ENCODE results near the gene RALY.
A peak's percentile ranks its signal among the peaks of the same experiment; 100 is the strongest.

Gene RALY

DNA sequence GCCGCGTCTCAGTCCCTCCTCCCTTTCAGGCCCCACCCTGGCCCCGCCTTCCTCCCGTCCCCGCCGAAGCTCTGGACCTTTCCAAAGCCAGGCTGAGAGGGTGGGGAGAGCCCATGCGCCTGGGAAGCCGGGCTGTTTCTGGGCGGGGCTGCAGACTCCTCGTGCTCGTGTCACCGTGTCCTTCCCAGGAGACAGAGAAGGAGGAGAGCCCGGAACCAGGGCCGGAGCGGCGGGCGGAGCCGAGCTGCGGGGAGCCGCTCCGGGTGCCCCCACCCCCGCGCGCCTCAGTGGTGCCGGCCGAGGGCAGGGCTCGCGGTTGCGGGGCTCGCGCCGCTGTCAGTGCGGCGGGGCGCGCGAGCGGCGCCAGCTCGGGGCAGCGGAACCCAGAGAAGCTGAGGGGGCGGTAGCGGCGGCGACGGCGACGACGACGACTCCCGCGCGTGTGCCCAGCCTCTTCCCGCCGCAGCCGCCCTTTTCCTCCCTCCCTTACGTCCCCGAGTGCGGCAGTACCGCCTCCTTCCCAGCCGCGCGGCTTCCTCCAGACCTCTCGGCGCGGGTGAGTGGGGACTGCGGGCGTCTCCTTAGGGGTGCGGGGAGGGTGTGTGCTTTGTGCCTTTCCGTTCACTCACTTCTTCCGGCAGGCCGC is at the start of gene RALY:
RALY (plus strand) TSS at position 336 of the 646 bp plus-strand sequence. CDS start 78,164 bp downstream, outside the sequence.
- peak; percentile 98 for DNase-seq

DNA sequence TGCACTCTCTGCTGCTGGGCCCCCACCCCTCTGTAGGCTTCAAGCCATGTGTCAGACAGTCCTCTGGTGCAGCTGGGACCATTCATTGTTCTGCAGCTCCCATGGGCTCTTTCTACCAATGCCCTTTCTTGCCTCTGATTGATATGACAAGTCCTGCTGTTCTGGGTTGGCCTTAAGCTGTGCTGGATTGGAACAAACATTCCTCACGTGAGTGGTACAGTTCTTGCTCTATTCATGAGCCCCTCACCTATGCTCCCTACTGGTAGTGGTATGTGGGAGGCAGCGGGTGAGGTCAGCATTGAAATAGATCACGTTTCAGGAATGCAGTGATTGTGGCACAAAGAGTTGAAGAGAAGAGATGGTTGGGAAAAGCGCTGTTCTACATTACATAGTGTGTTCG is 48.8 kb upstream of the RALY start:
- no peak for DNase-seq

DNA sequence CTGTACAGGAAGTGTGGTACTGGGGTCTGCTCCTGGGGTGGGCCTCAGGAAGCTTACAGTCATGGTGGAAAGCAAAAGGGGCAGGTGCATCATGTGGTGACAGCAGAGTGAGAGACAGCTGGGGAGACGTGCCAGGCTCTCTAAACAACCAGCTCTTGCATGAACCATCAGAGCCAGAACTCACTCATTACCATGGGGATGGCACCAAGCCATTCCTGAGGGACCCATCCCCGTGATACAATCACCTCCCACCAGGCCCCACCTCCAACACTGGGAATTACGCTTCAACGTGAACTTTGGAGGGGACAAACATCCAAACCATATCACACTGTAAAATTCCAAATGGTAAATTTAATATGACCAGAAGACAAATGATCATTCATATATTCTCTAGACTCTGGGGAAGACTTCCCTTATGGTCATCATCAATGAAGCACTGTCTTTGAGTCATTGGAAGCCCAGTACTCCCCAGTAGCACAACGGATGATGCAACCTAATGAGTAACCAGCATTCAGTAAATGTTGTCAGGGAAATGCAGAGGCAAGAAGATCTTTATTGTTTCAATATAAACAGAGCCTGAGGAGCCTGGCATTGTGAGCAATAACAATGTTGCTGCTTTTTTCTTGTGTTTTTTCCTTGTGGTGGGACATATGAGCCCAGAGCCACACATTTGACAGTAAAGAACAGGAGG is 48.2 kb upstream of the RALY start:
- peak; percentile 67 for DNase-seq

DNA sequence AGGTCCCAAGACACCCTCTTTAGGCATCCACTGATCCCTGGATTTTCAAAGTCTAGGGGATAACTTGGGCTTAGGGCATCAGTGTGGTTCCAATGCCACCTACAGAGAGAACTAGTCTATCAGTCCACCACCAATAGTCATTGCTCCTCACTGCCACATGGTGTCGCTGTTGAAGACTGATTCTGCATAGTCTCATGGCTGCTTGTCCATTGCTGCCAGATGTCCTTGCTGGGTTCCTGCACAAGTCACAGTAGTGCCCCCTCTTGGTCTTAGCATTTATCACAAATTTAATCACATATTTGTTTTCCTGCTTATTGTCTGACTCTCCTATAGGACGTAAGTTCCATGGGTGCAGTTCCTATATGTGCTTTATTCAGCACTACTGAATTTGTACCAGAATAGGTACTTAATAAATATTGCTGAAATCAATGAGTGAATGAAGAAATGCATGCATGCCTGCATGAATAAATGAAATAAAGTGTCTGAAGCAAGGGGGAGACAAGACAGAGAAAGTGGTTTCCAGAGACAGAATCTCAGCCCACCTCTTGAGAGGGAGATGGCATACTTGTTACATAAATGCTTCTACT is 45.9 kb upstream of the RALY start:
- DNase-seq = peak; percentile 63

- peak; percentile 30 for DNase-seq
Measured at GRCh38 chr20:33948480-33948879, 45.2 kb upstream of the RALY start.

DNA sequence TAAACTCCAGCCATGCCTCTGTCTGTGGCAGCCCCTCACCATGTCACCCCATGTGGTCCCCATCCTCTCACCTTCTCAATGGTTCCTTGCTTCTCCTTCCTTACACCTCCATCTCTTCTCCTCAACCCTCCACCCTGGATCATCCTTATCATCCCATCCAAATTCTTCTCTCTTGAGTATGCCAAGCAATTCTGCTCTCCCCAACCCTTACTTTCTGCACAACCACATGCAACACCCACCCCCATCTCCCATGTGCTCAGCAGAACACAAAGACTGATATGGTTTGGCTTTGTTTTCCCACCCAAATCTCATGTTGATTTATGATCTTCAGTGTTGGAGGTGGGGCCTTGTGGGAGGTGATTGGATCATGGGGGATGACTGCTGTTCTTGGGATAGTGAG is 42.5 kb upstream of the RALY start:
- no peak for DNase-seq

DNA sequence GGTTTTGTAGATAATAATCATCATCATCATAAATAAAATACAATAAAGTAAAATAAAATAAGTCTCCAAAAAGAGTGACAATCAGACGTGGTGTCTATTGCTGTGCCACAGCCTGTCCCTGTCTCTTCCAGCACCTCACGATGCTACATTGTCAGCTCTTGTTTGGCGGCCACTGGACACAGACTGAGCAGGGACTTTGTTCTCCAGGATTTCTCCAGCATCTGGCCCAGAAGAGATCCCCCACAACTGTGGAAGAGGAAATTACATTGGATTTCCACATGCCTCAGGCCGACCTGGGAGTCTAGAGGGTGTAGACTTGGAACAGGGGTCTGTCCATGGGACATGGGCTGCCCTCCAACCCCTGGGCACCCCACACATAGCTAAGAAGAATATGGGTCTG is 39.2 kb upstream of the RALY start:
- no peak for DNase-seq

DNA sequence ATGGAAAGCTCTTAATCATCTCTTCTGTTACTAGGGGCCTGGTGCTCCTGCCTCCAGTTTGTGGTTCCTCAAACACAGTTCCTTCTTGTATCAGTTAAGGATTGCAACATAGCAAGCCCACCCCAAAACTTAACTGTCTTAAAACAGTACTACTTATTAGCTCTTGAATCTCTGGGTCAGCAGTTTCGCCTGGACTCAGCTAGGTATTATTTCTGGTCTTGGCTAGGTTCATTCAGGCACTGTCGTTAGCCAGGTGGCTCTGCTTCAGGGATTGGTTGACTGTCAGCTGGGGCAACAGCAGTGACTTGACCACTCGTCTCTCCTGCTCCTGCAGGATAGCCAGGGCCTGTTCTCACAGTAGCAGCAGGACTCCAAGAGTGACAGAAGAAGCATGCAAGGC is 30.0 kb upstream of the RALY start:
- peak; percentile 84 for DNase-seq

DNA sequence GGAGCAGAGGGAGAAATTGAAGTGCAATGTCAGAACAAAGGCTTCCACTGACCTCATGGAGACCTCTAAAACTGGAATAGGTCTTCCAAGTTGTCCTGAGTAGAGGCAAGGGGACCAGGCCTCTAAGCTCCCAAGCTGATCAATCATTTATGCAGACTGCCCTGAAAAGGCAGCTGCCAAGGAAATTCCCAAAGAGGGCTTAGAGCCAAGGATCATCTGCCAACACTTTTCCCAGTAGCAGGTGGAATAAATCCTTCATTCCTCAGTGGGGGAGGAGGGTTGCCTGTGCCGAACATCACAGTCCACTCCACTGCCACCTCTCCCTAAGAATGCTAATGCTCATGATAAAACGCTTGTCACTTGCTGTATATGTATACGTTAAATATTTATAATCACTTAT is 29.3 kb upstream of the RALY start:
- no peak for DNase-seq

DNA sequence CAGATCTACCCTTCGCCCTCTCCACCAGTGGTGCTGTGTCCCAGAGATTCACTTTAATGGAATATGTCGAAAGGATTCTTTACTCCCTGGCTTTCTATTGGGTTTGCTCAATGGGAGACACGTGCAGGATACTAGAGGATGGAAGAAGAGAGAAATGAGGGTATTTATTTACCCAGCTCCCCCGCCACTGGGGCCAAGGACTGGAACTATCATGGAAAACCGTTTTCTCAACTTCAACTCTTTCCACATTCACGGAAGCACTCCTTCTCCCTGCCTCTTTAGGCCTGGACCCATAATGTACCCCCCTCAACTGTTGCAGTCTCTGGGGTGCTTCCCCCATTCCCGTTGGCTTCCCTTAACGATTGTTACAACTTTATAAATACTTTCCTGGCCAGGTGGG is 26.6 kb upstream of the RALY start:
- no peak for DNase-seq

- no peak for DNase-seq
Measured at GRCh38 chr20:33969563-33969962, 24.1 kb upstream of the RALY start.

DNA sequence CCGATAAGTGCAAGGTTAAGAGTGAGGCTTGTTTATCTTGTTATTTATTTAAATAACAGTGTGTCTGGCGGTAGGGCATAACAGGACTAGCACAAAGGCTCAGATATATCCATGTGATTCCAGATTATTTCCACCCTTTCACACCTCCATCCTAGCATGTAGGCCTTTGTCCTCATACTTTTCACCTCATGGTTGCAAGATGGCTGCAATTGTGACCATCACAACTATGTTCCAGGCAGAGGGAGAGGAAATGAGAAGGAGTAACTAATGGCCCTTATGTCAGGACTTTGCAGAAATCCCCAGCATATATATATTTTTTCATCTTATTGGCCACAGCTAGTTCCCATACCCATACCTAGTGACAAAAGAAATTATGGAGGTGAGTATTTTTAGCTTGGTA is 23.5 kb upstream of the RALY start:
- no peak for DNase-seq

- no peak for DNase-seq
Measured at GRCh38 chr20:33971147-33971975, 22.4 kb upstream of the RALY start.

DNA sequence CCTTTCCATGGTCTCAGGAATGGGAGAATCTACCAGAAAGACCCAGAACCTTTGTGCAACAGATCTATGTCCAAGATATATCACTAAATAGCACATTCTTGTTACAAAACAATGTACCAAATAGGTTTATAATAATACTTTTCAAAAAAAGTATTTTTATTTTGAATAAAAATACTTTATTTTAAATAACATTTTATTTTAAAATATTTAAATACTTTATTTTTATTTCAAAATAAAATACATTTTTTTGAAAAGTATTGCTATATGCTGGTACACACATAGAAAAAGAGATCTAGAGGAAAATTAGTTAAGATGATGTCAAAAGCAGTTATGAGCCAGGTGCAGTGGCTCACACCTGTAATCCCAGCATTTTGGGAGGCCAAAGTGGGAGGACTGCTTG is 16.8 kb upstream of the RALY start:
- no peak for DNase-seq

- DNase-seq = no peak
Measured at GRCh38 chr20:33977535-33977934, 16.2 kb upstream of the RALY start.

GRCh38 chr20:33979094-33979493 is 14.6 kb upstream of the RALY start:
- no peak for DNase-seq

GRCh38 chr20:33981347-33981746 is 12.4 kb upstream of the RALY start:
- DNase-seq = no peak

DNA sequence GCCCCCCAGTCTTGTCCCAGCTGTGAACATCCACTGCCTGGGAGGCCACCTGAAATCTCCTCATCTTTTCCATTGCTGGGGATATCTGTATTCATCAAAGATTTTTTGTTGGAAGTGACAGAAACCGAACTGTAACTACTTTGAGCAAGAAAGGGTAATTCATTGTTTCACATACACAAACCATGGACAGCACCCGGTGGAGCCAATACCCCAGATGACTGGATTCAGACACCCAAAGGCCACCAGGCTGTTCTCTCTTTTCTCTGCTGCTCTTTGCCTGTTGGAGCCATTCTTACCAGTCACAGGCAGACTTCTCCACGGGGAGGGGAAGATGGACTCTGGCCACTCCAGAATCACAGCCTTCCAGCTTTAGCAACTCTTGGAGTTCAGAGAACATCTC is 11.7 kb upstream of the RALY start:
- no peak for DNase-seq

DNA sequence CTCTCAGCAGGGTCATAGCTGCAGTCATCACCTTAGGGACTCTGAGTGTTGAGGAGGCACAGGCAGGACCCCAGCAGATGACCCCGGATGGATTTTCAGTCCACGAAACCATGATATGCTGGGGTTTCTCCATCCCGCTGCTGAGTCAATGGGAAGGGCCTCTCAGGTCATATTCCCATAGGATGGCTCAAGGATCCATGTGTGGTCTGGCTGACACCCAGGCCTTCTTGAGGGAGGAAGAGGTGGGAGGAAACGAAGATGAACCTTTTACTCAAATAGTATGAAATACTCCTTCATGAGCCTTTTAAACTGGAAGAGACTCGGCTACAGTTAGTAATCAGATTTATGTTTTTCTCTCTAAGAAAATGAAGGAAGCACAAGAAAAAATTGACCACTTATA is 10.3 kb upstream of the RALY start:
- no peak for DNase-seq

DNA sequence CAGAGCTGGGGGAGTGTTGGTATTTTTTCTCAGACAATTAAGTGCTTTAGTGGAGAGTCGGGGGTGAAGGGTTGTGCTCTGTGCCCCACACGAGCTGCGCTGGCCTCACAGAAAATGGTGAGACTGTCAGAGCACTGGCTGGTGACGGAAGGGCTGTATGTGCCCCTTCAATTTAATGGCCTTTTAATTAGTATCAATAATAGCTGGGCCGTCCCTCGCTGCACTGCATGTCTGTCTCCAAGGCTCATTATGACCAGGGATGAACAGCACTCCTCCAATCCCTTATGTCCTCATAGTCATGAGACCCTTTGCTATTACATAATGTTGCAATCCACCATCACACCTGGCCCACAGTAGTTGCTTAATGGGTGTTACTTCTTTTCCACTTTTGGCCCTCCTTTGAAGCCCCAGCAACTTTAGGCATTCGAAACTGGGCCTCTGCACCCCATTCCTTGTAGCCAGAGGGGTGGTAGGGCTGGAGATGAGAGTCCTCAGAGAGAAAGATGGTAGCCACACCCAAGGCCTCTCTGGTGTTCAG is 9.5 kb upstream of the RALY start:
- no peak for DNase-seq

DNA sequence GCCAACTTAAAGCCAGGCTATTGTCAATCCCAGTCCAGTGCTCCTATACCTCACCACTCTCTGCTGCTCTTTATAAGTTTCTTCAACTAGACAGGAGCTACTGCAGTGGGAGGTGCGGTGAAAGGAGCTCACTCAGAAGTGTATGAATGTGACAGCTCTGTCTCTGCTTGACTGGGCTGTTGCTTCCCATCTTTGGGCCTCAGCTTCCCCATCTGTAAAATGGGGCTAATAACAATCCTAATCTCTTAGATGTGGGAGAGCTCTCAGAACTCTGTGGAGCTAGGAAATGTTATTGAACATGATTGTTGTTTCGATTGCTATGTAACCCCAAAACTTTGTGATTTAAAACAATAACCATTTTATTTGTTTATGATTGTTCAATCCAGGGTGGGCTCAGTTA is 8.4 kb upstream of the RALY start:
- DNase-seq = no peak

DNA sequence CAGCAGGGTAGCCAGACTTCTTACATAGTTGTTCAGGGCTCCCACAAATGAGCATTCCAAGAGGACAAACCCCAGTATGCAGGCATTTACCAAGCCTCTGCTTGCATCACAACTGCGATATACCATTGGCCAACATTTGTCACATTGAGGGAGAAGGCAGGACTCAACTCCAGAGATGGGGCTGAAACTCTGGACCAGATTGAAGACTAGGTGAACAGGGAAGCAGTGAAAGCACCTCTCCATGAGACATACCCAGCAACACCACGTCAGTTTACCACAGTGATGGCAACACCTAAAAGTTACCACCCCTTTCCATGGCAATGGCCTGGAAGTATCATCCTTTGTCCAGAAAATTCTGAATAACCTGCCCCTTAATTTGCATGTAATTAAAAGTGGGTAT is 7.9 kb upstream of the RALY start:
- DNase-seq = no peak

DNA sequence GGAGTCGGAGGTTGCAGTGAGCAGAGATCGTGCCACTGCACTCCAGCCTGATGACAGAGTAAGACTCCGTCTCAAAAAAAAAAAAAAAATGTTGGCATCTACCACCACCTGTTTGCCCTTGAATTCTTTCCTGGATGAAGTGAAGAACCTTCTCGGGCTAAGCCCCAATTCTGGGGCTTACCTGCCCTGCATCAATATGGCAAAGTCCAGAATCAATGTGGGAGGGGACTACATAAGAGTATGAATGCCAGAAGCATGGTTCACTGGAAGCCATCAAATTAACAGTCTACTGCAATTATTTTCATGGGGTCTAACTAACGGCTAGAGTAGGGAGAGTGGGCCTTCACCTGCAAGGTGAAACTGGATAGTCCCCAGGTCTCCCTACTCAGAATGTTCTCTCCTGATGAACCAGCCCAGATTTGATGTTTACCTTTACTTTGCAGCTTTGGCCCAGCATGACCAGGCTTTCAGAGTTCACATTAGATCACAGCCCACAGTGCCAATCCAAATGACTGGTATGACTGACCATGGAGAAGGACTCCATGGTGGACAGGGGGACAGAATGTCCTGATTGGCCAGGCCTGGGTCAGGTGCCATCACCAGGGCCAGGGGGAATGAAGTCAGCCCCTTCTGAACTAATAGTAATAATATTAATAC is 7.0 kb upstream of the RALY start:
- no peak for DNase-seq

Measured in MV-4-11 (cell line).